ENCODE measurements around the gene ANAPC16. TPM values are rescaled to one million over a fixed set of nuclear protein-coding genes. Genes with fewer than 3 reads are reported as not detected.
"Not testable (repeated sequence)": the region's sequence is repeated elsewhere in the genome, so short reads cannot be mapped to it uniquely, and the experiment has no call there.

The ANAPC16 gene
- total RNA-seq, 1 experiment from 2014 or later = 110 TPM

DNA sequence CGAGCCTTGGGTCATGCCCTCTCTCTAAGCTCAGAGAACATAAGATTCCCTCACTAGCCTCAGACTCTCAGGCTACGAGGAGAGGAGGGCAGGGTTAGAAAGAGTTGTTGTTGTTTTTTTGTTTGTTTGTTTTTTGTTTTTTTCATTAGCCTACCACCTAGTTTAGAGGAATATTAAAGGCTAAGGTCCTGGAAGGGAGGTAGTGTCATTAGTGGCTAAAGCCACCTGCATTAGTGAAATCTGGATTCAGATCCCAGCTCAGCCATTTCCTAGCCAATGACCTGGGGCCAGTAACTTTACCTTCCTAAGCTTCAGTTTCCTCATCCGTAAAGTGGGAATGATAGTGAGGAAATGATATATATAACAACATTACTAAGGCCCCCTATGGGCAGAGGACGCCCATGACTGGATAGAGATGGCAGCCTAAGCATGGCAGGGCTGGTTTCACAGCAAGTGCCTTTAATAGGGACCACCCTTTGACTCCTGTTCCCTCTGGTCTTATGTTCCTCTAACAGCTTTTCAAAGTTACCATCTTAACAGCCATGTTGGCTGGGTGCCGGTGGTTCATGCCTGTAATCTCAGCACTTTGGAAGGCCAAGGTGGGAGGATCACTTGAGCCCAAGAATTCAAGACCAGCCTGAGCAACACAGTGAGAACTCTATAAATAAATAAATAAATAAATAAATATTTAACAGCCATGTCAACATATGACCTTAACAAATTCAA, 63.0 kb downstream of the ANAPC16 start:
- peaks cover 33% of the 10 kb centered on the region for H3K36me3 Mint-ChIP-seq (ENCODE audit: insufficient read depth, unreplicated experiment)
- peak overlapping the region; percentile 73 for H3K27ac Mint-ChIP-seq (ENCODE audit: low read depth, unreplicated experiment)
- intact Hi-C loops (cut with micrococcal nuclease) = no loop called here
- H3K9me3 Mint-ChIP-seq (ENCODE audit: unreplicated experiment) = no peaks in the 10 kb centered on the region
- BruUV-seq (replicated peaks) = no TSS peak
- no peaks in the 10 kb centered on the region for H3K27me3 Mint-ChIP-seq (ENCODE audit: insufficient read depth, unreplicated experiment)
- no peak for DNase-seq (ENCODE audit: unreplicated experiment)
- H3K4me3 Mint-ChIP-seq (ENCODE audit: unreplicated experiment) = no peak overlapping the region
- TF ChIP-seq, protein P1, sequence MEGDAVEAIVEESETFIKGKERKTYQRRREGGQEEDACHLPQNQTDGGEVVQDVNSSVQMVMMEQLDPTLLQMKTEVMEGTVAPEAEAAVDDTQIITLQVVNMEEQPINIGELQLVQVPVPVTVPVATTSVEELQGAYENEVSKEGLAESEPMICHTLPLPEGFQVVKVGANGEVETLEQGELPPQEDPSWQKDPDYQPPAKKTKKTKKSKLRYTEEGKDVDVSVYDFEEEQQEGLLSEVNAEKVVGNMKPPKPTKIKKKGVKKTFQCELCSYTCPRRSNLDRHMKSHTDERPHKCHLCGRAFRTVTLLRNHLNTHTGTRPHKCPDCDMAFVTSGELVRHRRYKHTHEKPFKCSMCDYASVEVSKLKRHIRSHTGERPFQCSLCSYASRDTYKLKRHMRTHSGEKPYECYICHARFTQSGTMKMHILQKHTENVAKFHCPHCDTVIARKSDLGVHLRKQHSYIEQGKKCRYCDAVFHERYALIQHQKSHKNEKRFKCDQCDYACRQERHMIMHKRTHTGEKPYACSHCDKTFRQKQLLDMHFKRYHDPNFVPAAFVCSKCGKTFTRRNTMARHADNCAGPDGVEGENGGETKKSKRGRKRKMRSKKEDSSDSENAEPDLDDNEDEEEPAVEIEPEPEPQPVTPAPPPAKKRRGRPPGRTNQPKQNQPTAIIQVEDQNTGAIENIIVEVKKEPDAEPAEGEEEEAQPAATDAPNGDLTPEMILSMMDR (IDR thresholded peaks at IDR 0.05; ENCODE audit: unreplicated experiment) = no peak
- ChIA-PET CTCF (interaction anchor here (0.7 to 1.8 kb wide), 6 partner anchors 15 to 63 kb away, joined by 3 to 7 read pairs (median 4); no protein-coding TSS in a partner anchor), POLR2A (interaction anchor here (0.7 to 12.8 kb wide), 7 partner anchors 13 to 769 kb away, joined by 3 to 902 read pairs (median 125); no protein-coding TSS in a partner anchor)
- peaks cover 16% of the 10 kb centered on the region for H3K4me1 Mint-ChIP-seq (ENCODE audit: insufficient read depth, unreplicated experiment)

DNA sequence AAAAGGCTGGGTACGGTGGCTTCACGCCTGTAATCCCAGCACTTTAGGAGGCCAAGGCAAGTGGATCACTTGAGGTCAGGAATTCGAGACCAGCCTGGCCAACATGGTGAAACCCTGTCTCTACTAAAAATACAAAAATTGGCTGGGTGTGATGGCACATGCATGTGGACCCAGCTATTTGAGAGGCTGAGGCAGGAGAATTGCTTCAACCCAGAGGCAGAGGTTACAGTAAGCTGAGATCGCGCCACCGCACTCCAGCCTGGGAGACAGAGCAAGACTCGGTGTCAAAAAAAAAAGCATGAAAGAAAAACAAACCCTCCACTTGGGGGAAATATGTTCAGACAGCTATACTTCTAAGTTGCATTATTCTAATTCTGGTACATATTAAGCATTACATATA, 63.8 kb downstream of the ANAPC16 start:
- CTCF ChIA-PET = interaction anchor here (0.9 to 1.1 kb wide), 2 partner anchors 53 to 62 kb away, joined by 3 to 5 read pairs; no protein-coding TSS in a partner anchor
- H3K4me3 Mint-ChIP-seq (ENCODE audit: unreplicated experiment); intact Hi-C loops (cut with micrococcal nuclease); H3K27me3 Mint-ChIP-seq (ENCODE audit: insufficient read depth, unreplicated experiment); H3K9me3 Mint-ChIP-seq (ENCODE audit: unreplicated experiment); DNase-seq (ENCODE audit: unreplicated experiment); BruUV-seq (replicated peaks): not testable (repeated sequence)
- Mint-ChIP-seq H3K4me1 (ENCODE audit: insufficient read depth, unreplicated experiment) (peaks cover 16% of the 10 kb centered on the region), H3K27ac (ENCODE audit: low read depth, unreplicated experiment) (peak overlapping the region; percentile 63), H3K36me3 (ENCODE audit: insufficient read depth, unreplicated experiment) (peaks cover 25% of the 10 kb centered on the region)
- POLR2A ChIA-PET = interaction anchor here (0.6 to 12.8 kb wide), 7 partner anchors 12 to 235 kb away, joined by 3 to 902 read pairs (median 125); no protein-coding TSS in a partner anchor

DNA sequence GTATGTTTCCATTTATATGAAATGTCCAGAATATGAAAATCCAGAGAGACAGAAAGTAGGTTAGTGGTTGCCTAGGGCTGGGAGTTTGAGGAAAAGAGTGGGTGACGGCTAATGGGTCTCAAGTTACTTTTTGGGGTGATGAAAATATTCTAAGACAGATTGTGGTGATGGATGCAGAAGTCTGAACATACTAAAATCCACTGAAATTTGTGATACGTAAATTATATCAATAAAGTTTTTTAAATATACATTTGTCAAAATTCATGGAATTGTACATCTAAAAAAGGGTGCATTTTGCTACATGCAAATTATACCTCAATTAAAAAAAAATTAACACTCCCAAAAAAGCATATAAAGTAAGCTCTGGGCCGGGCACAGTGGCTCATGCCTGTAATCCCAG, 67.3 kb downstream of the ANAPC16 start:
- no peak overlapping the region for H3K27ac Mint-ChIP-seq (ENCODE audit: low read depth, unreplicated experiment)
- DNase-seq (ENCODE audit: unreplicated experiment) = no peak
- ChIA-PET CTCF (interaction anchor here (0.9 to 2.4 kb wide), 3 partner anchors 7 to 155 kb away, joined by 3 to 9 read pairs (median 5); no protein-coding TSS in a partner anchor), POLR2A (interaction anchor here (0.7 to 2.6 kb wide), 4 partner anchors 9 to 213 kb away, joined by 3 to 16 read pairs (median 8); no protein-coding TSS in a partner anchor)
- intact Hi-C loops (cut with micrococcal nuclease) = no loop called here
- H3K9me3 Mint-ChIP-seq (ENCODE audit: unreplicated experiment) = no peaks in the 10 kb centered on the region
- no peak overlapping the region for H3K4me3 Mint-ChIP-seq (ENCODE audit: unreplicated experiment)
- BruUV-seq (replicated peaks) = no TSS peak
- H3K36me3 Mint-ChIP-seq (ENCODE audit: insufficient read depth, unreplicated experiment) = no peaks in the 10 kb centered on the region
- H3K27me3 Mint-ChIP-seq (ENCODE audit: insufficient read depth, unreplicated experiment) = no peaks in the 10 kb centered on the region
- TF ChIP-seq, protein P1 (IDR thresholded peaks at IDR 0.05; ENCODE audit: unreplicated experiment) = no peak
- peaks cover 10% of the 10 kb centered on the region for H3K4me1 Mint-ChIP-seq (ENCODE audit: insufficient read depth, unreplicated experiment)

Other genes starting within 250 kb of the ANAPC16 start
- 1.2 and 1.3 TPM in 2 replicates for gene SPOCK2, start 127.5 kb upstream of the ANAPC16 start, total RNA-seq (2022)
- gene ASCC1, start 264 bp downstream of the ANAPC16 start, total RNA-seq (2022) = 26.3 and 31.6 TPM in 2 replicates
- gene DDIT4, start 57.9 kb downstream of the ANAPC16 start, total RNA-seq (2022) = 698 and 872 TPM in 2 replicates
- 64.7 and 68.1 TPM in 2 replicates for gene DNAJB12, start 138.9 kb downstream of the ANAPC16 start, total RNA-seq (2022)